D721Med (cell line): ENCODE measurements around the gene FYB1.

ENCODE experiments used
- DNase-seq: peaks from one replicate; pipeline ENCODE4 v3.0.0; 2011; ENCODE audit warnings: low spot score; ENCODE audit not compliant: insufficient read length
- FAIRE-seq: peaks from 2 replicates; lab custom pipeline; 2011; peaks lifted over from hg19 to GRCh38; lab: Jason Lieb, UNC
- TF ChIP-seq, protein P1 (sequence below): IDR thresholded peaks from 2 replicates; pipeline ENCODE4 v1.5.1; 2012; ENCODE audit warnings: mild to moderate bottlenecking, control low read depth; ENCODE audit not compliant: insufficient read depth; ENCODE audit errors: missing control alignments

FYB1 gene

DNA sequence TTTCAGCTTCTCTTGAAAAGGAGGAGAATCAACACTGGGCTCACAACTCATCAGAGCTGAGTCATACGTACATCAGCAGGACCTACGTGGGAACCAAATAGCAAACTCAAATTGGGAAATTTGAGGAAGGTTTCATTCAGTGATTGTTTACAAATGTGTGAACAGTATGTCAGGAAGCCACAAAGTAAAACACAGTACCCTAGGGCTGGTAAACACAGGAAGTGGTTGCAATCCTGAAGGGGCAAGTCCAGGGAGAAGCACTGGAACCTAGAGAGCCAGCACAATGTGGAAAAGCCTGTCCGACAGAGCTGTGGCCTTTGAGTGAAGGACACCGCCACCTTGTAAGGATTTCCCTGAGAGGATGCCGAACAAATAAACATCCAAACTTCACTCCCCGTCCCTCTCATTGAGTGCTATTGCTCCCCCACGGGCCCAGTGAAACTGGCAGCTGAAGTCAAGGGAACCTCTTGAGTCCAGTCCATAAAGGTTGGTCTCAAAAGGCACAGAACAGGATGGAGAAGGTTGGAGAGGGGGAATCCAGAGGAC, 118.4 kb downstream of the FYB1 start:
- FAIRE-seq (no peak), DNase-seq (no peak)
- TF ChIP-seq, protein P1, sequence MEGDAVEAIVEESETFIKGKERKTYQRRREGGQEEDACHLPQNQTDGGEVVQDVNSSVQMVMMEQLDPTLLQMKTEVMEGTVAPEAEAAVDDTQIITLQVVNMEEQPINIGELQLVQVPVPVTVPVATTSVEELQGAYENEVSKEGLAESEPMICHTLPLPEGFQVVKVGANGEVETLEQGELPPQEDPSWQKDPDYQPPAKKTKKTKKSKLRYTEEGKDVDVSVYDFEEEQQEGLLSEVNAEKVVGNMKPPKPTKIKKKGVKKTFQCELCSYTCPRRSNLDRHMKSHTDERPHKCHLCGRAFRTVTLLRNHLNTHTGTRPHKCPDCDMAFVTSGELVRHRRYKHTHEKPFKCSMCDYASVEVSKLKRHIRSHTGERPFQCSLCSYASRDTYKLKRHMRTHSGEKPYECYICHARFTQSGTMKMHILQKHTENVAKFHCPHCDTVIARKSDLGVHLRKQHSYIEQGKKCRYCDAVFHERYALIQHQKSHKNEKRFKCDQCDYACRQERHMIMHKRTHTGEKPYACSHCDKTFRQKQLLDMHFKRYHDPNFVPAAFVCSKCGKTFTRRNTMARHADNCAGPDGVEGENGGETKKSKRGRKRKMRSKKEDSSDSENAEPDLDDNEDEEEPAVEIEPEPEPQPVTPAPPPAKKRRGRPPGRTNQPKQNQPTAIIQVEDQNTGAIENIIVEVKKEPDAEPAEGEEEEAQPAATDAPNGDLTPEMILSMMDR: no peak

DNA sequence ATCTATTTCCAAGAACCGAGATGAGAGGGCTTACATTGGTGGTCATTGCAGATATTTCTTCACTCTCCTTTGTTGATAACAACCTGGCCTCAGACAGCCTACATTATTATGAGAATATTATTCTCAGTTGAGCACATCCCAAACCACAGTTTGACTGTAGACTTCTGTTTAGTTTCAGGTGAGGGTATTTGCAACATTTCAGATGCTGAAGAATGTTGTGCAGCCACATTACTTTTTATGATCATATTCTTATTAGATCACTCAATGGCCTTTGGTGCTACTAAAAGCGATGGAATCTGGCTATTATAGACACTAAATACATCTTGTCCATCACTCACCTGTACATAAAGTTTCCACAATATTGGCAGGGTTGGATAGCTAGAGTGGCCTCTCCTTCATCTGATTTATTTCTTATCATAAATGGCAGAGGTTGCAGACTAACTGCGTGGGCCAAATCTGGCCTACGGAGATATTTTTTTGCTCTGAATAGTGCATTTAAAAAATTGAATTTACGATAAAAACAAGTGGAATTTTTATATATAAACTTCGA, 119.0 kb downstream of the FYB1 start:
- TF ChIP-seq, protein P1: no peak
- DNase-seq: no peak
- FAIRE-seq: no peak

DNA sequence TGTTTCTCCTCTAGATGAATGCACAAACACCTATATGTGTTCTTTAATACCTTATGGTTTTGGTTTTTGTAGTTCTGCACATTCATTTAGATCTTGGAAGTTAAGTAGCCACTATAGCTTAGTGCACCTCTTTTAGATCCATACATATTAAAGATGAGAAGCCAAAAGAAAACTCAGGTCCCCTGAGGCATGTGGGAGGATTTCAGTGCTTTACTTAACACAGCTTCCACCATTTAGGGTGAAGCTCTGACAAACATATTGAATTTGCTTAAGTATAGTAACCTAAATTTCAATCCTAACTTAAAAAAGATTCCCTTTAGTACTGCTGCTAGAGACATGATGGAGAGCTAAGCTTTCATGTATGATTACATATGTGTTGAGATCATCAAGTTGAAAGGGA, 119.5 kb downstream of the FYB1 start:
- FAIRE-seq (no peak), DNase-seq (no peak)
- TF ChIP-seq, protein P1: no peak

DNA sequence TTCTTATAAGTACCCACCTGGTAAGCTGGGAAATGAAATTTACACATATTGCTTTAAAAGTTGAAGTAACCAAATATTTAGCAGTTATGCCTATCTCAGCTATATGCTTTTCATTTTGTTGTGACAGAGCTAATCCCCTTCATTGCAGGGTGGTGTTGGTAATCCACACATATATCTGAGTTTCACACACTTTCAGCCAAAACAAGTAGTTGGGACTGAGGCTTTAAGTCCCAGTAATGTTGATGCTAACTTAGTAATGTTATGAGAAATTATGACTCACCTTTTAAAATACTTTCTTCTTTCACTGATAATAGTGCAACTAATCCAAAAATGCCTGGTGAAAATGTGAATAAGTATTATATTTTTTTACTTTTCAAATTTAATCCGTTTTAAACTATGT, 126.0 kb downstream of the FYB1 start:
- TF ChIP-seq, protein P1: no peak
- no peak for FAIRE-seq
- no peak for DNase-seq

DNA sequence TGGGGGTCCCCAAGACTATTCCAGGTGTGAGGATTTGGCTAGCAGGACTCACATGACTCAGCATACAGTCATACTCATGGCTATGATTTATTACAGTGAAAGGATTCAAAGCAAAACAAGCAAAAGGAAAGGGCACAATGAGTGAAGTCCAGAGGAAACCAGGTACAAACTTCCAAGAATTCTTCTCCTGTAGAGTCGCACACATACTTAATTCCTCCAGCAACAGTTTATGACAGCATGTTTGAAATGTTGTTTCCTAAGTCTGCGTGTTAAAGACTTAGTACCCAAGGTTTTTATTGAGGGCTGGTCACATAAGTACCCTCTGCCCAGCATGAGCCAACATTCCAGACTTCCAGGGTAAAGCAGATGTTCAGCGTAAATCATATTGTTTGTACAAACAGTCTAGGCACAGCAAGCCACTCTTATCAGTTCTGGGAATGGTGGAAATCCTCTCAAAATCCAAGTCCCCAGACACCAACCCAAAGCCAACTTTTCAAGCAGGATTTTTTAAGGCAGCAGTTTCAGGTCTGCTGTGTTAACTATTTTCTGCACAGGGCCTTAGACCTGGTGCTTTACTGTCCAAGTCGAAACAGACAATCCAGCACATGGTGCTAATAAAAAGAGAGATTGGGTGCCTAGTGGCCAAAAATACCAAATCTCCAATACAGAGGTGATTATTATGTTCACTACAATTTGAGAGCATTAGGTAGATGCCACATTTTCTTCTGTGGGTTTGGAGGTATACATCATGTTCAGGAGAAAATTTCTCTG, 126.6 kb downstream of the FYB1 start:
- TF ChIP-seq, protein P1: no peak
- DNase-seq (no peak), FAIRE-seq (no peak)

DNA sequence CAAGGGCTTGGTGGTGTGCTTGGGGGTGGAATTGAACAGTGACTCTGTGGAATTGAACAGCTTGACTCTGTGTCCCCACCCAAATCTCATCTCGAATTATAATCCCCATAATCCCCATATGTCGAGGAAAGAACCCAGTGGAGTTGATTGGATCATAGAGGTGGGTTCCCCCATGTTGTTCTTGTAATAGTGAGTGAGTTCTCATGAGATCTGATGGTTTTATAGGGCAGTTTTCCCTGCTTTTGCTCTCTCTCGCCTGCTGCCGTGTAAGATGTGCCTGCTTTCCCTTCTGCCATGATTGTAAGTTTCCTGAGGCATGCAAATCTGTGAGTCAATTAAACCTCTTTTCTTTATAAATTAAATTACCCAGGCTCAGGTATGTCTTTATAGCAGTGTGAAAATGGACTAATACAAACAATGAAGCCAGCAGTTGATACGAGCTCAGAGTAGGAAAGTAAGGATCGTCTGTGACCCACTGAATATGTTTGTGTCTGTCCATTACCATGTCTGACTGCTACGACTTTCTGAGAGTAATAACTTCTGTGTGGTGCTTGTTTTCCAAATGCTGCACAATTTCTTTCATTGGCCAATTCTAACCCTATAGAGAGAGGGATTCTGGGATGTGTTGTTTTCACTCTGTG, 127.3 kb downstream of the FYB1 start:
- no peak for FAIRE-seq
- TF ChIP-seq, protein P1: no peak
- DNase-seq: no peak
